ENCODE results near the gene JAML.

DNA sequence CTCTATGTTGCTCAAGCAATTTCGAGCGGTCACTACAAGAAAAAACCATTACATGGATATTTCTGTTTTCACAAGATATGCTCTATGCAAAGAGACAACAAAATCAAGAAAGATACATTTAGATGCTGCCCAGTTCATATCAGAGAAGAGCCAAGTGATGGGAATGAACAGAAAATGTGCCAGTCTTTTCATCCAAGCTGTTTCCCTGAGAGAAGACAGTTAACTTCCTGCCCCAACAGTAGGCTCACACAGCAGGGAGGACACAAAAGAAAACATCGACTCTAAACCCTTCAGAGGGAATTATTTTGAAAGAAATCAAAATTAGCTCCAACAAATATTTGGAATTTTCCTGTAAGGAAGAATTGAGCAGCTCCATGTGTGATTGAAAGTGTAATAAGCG, 11.6 kb downstream of the JAML start:
- TF ChIP-seq POLR2AphosphoS5 (IDR thresholded peaks at IDR 0.05): no peak
- TF ChIP-seq, protein P1, sequence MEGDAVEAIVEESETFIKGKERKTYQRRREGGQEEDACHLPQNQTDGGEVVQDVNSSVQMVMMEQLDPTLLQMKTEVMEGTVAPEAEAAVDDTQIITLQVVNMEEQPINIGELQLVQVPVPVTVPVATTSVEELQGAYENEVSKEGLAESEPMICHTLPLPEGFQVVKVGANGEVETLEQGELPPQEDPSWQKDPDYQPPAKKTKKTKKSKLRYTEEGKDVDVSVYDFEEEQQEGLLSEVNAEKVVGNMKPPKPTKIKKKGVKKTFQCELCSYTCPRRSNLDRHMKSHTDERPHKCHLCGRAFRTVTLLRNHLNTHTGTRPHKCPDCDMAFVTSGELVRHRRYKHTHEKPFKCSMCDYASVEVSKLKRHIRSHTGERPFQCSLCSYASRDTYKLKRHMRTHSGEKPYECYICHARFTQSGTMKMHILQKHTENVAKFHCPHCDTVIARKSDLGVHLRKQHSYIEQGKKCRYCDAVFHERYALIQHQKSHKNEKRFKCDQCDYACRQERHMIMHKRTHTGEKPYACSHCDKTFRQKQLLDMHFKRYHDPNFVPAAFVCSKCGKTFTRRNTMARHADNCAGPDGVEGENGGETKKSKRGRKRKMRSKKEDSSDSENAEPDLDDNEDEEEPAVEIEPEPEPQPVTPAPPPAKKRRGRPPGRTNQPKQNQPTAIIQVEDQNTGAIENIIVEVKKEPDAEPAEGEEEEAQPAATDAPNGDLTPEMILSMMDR (IDR thresholded peaks at IDR 0.05): no peak
- TF ChIP-seq POLR2A (IDR thresholded peaks at IDR 0.05): no peak
- no peak for TF ChIP-seq EP300 (IDR thresholded peaks at IDR 0.05)
